Natural killer cell treated with Interleukin-12 subunit alpha and Interleukin-12 subunit beta and Interleukin-15 and Interleukin-18, amount 100 ng/mL, for 72 hours (primary cell): ENCODE measurements around the gene IL5. TPM values are rescaled to one million over a fixed set of nuclear protein-coding genes. Genes with fewer than 3 reads are reported as not detected.

ENCODE experiments used
- ATAC-seq, 2 donors: fragments of 150-1000 bp; cut with Tn5 transposase in 1 of 2; sonication (Bioruptor Pico), chemical (Tn5 transposase) in 1 of 2; 2 replicates each; pipeline ENCODE4 v1.10.0; 2021
- DNase-seq: peaks from one replicate; pipeline ENCODE4 v3.0.0; 2022; ENCODE audit warnings: low spot score
- H3K27ac Mint-ChIP-seq, 2 donors: 1 replicate in 1 of 2; 2 replicates in 1 of 2; pipeline ENCODE4 v1.8.0; 2022; ENCODE audit warnings: mixed read lengths in 2 of 2, mild to moderate bottlenecking in 1 of 2, moderate library complexity in 1 of 2
- H3K27me3 Mint-ChIP-seq, 2 donors: 1 replicate in 1 of 2; 2 replicates in 1 of 2; pipeline ENCODE4 v1.8.0; 2022; ENCODE audit warnings: mixed read lengths in 2 of 2
- H3K36me3 Mint-ChIP-seq: one replicate; pipeline ENCODE4 v1.8.0; 2022; ENCODE audit warnings: mixed read lengths
- H3K4me1 Mint-ChIP-seq, 2 donors: 1 replicate in 1 of 2; 2 replicates in 1 of 2; pipeline ENCODE4 v1.8.0; 2022; ENCODE audit warnings: low read depth in 2 of 2, mixed read lengths in 2 of 2, mild to moderate bottlenecking in 1 of 2
- H3K4me3 Mint-ChIP-seq: one replicate; pipeline ENCODE4 v1.8.0; 2022; ENCODE audit warnings: mixed read lengths
- H3K9me3 Mint-ChIP-seq: 2 replicates; pipeline ENCODE4 v1.8.0; 2022; ENCODE audit warnings: mixed read lengths
- total RNA-seq, 2 donors: library from RNA; stranded (reverse); gene quantifications; one replicate each; pipeline ENCODE4 v1.2.3, GENCODE V29; 2022

The IL5 gene
- total RNA-seq, 2 donors from 2014 or later = 7.2 to 9.5 TPM

DNA sequence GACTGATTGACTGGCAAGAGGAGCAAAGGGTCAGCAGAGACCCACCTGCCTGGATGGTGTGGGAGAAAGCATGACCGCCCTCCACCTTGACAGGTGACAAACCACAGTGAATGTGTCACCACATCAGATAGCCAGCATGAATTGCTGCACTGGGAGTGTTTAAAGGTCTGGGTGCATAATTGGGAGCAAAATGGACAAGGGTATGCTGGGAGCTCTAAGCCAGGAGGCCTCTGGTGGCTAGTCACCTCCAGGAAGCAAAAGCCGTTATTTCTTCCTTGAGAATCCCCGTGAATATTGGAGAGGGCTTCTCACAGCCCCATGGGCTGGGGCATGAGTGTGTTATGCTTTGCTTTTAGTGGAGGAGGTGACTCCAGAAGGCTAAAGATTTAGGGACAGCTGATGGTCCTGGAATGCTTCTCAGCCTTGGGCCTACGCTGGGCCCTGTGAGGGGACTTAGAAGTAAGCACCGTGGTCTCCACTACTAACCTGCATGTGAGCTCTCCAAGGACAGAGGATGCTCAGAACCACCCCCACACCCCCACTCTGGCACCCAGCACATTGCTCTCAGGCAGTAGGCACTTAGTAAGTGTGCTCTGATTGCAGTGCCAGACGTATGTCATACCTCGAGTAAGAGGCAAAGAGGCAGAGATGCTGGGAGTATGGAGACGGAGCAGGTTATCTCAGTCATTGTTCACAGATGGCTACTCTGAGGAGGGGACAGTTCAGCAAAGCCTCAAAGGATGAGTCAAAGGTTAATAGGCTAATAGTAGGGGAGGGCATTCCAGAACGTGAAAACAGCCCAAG lies 43.7 kb downstream of the IL5 start:
- no peak for ATAC-seq
- Mint-ChIP-seq H3K4me1 (peaks cover 46 to 64% of the 10 kb centered on the region in 2 donors), H3K27me3 (no peaks in the 10 kb centered on the region), H3K27ac (peak overlapping the region; percentile 90 to 100), H3K4me3 (no peak overlapping the region), H3K36me3 (no peaks in the 10 kb centered on the region), H3K9me3 (no peaks in the 10 kb centered on the region)
- DNase-seq = no peak

DNA sequence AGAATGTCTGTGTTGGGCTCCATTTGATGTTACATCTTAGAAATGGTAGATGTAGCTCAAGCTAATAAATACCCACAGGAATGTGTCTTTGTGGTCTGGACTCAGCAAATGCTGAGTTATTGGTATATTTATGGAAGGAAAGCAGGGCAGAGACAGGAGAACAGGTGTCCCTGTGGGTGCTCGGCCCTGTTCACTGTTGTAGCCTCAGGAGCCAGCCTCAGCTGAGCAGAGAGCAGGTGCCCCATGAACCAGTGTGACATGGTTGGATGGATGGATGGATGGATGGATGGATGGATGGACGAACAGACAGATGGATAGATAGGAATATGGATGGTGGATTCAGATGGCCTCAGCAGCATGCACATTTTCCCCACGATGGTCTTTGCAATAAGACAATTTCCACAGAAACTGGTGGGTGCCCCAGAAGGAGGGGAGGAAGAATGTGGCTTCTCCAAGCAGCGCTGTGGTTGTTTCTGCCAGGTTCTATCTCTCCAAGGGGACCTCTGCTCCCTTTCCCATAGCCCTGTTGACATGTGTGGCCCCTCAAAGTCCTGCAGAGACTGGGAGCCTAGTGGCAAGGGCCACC lies 44.5 kb downstream of the IL5 start:
- no peaks in the 10 kb centered on the region for H3K36me3 Mint-ChIP-seq
- ATAC-seq = no peak
- peak overlapping the region; percentile 24 for H3K4me3 Mint-ChIP-seq
- H3K4me1 Mint-ChIP-seq = peaks cover 54 to 72% of the 10 kb centered on the region in 2 donors
- no peaks in the 10 kb centered on the region for H3K9me3 Mint-ChIP-seq
- H3K27ac Mint-ChIP-seq = peak overlapping the region; percentile 90 to 100
- H3K27me3 Mint-ChIP-seq = no peaks in the 10 kb centered on the region
- DNase-seq = no peak

DNA sequence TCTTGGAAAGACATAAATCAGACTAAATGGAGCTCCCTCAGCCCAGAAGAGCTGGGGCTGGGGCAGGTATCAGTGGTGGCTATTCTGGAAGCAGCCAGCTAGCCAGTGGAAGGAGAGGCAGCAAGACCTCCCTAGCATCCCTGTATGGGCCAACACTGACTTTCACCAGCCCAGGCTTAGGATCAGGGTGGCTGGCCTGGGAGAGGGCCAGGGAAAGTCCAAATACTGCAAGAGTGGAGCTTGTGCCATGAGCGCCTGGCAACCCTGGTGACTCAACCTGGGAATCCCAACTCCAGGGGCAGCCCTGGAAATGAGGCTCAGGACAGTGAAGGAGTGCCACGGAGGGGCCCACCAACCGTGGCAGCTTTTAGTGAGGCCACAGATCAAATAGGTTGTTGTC lies 45.2 kb downstream of the IL5 start:
- no peak for ATAC-seq
- H3K36me3 Mint-ChIP-seq = no peaks in the 10 kb centered on the region
- H3K4me1 Mint-ChIP-seq = peaks cover 61 to 76% of the 10 kb centered on the region in 2 donors
- DNase-seq = peak; percentile 67
- peak overlapping the region; percentile 90 to 100 for H3K27ac Mint-ChIP-seq
- no peaks in the 10 kb centered on the region for H3K27me3 Mint-ChIP-seq
- H3K9me3 Mint-ChIP-seq = no peaks in the 10 kb centered on the region
- no peak overlapping the region for H3K4me3 Mint-ChIP-seq

DNA sequence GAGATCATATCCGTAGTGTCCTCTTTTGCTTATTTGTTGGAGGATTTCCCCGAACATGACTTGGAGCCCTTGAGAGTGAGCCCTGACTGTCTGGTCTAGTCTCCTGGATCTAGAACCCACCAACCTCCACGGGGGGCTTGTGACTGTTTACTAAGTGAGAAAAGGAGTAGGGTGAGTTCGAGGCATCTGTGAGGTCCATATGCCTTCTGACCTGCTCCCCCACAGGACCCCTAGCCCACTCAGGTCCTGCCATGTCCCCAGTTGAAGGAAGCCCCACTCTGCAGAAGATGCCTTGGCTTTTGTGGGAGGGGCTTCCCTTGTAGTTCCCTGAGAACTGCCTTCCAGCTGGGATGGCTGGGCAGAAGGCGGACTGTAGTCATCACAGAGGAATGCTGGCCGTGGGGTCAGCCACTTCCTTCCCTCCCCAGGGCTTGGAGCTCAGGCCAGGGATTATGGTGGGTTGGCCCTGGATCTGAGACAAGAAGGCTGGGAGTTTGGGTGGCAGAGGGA lies 45.8 kb downstream of the IL5 start:
- Mint-ChIP-seq H3K27me3 (no peaks in the 10 kb centered on the region), H3K36me3 (no peaks in the 10 kb centered on the region), H3K27ac (peak overlapping the region; percentile 90 to 100), H3K4me1 (peaks cover 64 to 75% of the 10 kb centered on the region in 2 donors), H3K9me3 (no peaks in the 10 kb centered on the region), H3K4me3 (peak overlapping the region; percentile 88)
- no peak for ATAC-seq
- no peak for DNase-seq

DNA sequence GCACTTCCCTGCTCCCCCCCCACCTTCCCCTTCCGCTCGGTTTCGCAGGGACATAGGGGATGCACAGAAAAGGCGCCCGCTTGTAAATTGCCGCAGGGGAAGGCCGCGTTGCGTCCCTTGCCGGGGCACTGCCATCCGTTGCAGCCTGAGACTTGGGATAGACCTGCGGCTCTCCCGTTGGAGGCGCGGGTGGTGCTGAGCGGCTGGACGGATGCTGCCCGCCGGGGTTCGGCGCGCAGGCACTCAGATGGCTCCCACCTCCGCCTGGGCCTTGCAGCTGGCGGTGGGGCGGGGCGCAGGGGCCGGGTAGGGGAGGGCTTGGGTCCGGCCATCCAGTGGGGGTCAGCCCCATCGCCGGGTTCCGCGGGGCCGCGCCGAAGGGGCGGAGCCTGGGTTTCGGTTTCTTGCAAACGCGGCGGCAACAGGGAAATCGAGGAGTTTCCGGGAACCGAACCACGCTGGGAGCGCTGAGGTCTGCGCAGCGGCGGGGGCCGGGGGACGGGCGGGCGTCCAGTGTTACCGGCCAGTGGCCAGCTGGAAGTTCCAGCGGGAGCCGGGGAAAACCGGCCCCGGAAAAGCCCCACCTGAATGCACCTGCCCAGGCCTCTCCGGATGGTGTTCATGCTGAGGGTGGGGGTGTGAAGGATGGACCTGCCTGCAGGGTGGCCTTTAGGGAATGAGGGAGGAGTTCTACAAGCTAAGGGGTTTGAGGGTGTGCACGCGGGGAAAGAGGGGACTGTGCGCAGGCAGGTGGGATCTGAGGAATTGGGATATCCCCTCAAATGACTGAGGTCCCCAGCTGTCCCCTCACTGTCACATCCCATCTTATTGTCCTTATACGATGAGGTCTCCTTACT lies 46.5 kb downstream of the IL5 start:
- no peaks in the 10 kb centered on the region for H3K9me3 Mint-ChIP-seq
- ATAC-seq (peak; percentile 80 to 83), DNase-seq (peak; percentile 96)
- peaks cover 70 to 76% of the 10 kb centered on the region in 2 donors for H3K4me1 Mint-ChIP-seq
- peak overlapping the region; percentile 90 to 100 for H3K27ac Mint-ChIP-seq
- peak overlapping the region; percentile 88 for H3K4me3 Mint-ChIP-seq
- H3K36me3 Mint-ChIP-seq = no peaks in the 10 kb centered on the region
- no peaks in the 10 kb centered on the region for H3K27me3 Mint-ChIP-seq

DNA sequence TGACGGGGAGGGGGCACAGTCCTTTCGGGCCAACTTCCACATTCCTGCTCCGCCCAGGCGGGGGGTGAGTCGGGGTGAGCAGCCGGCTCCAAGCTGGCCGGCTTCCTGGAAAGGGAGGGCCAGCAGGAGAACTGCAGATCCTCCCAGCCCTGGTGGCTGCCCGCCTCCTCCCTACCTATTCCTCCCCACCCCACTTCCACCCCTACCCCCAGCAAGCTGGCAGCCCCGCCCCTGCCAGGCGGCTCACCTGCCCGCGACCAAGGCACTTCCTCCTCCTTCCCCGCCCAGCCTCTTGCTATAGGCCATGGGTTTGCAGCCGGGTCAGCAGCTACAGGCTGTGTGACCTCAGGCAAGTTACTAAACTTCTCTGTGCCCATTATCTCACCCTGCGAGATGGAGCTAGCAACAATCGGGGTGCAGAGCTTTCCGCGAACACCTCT lies 47.1 kb downstream of the IL5 start:
- peak overlapping the region; percentile 88 for H3K4me3 Mint-ChIP-seq
- H3K4me1 Mint-ChIP-seq = peaks cover 73 to 81% of the 10 kb centered on the region in 2 donors
- no peaks in the 10 kb centered on the region for H3K9me3 Mint-ChIP-seq
- no peaks in the 10 kb centered on the region for H3K27me3 Mint-ChIP-seq
- peak overlapping the region; percentile 90 to 100 for H3K27ac Mint-ChIP-seq
- peak; percentile 93 for DNase-seq
- H3K36me3 Mint-ChIP-seq = no peaks in the 10 kb centered on the region
- peak; percentile 73 to 79 for ATAC-seq

DNA sequence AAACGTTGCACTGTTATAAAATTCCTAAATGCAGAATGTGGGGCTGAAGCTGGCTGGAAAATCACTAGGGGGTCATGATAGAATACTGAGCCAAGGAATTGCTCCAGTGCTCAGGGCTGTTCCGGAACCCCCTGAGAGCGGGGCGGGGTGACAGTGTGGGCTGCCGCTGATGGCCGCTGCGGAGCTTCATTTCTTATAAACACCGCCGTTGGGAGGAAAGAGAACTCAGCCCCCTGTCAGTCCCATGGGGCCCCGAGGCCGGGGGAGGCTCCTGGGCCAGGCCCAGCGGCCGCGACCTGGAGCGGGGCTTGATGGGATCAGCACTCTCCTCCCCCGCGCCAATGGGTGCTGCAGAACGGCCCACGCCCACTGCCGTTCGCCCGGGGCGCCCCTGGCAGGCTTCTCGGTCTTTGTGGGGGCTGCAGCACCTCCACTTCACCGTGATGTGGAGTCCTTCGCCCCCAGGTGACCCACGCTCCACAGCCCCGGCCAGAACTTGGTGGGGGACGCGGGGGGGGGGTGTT lies 47.6 kb downstream of the IL5 start:
- Mint-ChIP-seq H3K27me3 (no peaks in the 10 kb centered on the region), H3K9me3 (no peaks in the 10 kb centered on the region)

DNA sequence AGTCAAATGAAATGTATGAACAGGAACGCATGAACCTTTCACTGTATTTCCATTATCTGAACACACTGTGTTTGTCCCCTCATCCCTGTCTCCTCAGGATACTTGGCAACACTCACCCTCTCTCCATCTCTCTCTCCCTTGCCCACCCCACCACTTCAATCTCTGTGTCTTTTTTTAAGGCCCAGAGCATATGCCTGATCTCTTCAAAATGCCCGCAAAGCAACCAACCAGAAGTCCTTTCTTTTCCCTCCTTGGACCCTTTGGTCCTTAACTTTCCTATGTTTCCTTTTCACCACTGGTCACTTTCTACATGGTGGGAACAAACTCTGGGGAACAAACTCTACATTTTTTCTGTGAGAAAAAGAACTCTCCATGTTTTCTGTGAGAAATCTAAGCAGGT lies 49.5 kb downstream of the IL5 start:
- no peak for DNase-seq
- ATAC-seq = no peak
- peaks cover 58 to 64% of the 10 kb centered on the region in 2 donors for H3K4me1 Mint-ChIP-seq
- no peaks in the 10 kb centered on the region for H3K9me3 Mint-ChIP-seq
- H3K27me3 Mint-ChIP-seq = no peaks in the 10 kb centered on the region
- H3K27ac Mint-ChIP-seq = peak overlapping the region; percentile 90 to 100
- H3K36me3 Mint-ChIP-seq = peaks cover 9% of the 10 kb centered on the region
- H3K4me3 Mint-ChIP-seq = peak overlapping the region; percentile 75

More for the DNA sequence above, 47.6 kb downstream of the IL5 start:
- ATAC-seq = peak; percentile 69 to 79
- peak; percentile 95 for DNase-seq
- Mint-ChIP-seq H3K36me3 (no peaks in the 10 kb centered on the region), H3K4me1 (peaks cover 71 to 79% of the 10 kb centered on the region in 2 donors), H3K27ac (peak overlapping the region; percentile 90 to 100), H3K4me3 (peak overlapping the region; percentile 88)

DNA sequence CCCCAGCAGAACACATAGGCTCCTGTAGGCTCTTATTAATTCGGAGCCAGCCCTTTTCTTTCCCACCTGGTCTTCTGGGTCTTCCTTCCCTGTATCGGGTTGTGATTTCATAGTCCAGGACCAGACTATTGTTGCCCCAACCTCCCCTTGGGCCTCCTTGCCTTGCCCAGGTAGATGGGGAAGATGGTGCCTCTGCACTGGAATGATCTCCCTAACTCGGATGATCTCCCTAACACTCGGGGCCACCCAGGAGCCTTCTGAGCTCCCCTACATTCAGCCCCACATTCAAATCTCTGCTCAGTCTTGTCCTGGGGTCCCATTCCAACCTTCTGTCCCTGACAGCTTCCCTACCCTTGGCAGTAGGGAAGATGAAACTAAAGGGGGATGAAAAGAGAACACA lies 50.1 kb downstream of the IL5 start:
- peak overlapping the region; percentile 75 for H3K4me3 Mint-ChIP-seq
- H3K27ac Mint-ChIP-seq = peak overlapping the region; percentile 90 to 100
- peaks cover 59 to 60% of the 10 kb centered on the region in 2 donors for H3K4me1 Mint-ChIP-seq
- H3K27me3 Mint-ChIP-seq = no peaks in the 10 kb centered on the region
- H3K9me3 Mint-ChIP-seq = no peaks in the 10 kb centered on the region
- ATAC-seq (no peak), DNase-seq (no peak)
- peaks cover 14% of the 10 kb centered on the region for H3K36me3 Mint-ChIP-seq

DNA sequence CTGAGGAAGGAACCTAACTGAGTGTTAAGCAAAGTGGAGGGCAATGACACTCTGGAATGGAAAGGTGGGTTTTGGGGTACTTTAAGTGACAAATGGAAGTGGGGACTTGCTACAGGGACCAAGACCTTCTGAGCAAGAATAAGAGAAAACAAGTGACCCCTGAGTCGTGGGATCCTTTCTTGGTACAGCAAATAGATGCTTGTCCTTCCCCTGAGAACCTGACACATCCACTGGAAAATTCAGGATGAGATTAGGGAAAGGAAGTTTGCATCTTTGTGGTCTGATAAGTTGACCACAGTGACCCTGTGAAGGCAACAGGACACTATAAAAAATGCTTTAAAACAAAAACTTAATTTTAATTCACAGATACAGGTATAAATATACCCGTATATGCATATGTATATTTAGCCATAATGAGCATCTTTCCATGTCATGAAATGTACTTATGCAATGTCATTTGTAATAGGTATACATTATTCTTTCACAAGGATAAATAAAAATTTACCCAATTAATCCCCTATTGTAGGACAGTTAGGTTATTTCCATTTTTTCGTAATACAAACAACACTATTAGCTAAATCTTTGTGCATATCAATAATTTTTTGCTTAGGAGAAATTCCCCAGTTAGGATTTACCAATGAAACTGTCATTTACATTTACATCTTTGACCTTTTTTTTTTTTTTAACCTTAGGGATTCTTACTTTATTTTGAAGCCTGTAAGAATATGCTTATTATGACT lies 50.8 kb downstream of the IL5 start:
- ATAC-seq = no peak
- no peak for DNase-seq
- H3K4me3 Mint-ChIP-seq = peak overlapping the region; percentile 93
- H3K9me3 Mint-ChIP-seq = no peaks in the 10 kb centered on the region
- H3K36me3 Mint-ChIP-seq = peaks cover 21% of the 10 kb centered on the region
- peak overlapping the region; percentile 90 to 100 for H3K27ac Mint-ChIP-seq
- H3K4me1 Mint-ChIP-seq = peaks cover 61 to 66% of the 10 kb centered on the region in 2 donors
- no peaks in the 10 kb centered on the region for H3K27me3 Mint-ChIP-seq
